Measurements from ENCODE around the gene RGS3.

GRCh38 chr9:113536483-113537228 is 73.1 kb downstream of the RGS3 start:
- TF ChIP-seq ZNF512 (CRISPR knock-in tag; IDR thresholded peaks at IDR 0.05; ENCODE audit: borderline replicate concordance) = no peak
- TF ChIP-seq, protein P1, sequence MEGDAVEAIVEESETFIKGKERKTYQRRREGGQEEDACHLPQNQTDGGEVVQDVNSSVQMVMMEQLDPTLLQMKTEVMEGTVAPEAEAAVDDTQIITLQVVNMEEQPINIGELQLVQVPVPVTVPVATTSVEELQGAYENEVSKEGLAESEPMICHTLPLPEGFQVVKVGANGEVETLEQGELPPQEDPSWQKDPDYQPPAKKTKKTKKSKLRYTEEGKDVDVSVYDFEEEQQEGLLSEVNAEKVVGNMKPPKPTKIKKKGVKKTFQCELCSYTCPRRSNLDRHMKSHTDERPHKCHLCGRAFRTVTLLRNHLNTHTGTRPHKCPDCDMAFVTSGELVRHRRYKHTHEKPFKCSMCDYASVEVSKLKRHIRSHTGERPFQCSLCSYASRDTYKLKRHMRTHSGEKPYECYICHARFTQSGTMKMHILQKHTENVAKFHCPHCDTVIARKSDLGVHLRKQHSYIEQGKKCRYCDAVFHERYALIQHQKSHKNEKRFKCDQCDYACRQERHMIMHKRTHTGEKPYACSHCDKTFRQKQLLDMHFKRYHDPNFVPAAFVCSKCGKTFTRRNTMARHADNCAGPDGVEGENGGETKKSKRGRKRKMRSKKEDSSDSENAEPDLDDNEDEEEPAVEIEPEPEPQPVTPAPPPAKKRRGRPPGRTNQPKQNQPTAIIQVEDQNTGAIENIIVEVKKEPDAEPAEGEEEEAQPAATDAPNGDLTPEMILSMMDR (IDR thresholded peaks at IDR 0.05) = no peak
- no peak for TF ChIP-seq ZNF263 (CRISPR knock-in tag; IDR thresholded peaks at IDR 0.05; ENCODE audit: low read depth)
- no peak for TF ChIP-seq TEAD4 (CRISPR knock-in tag; IDR thresholded peaks at IDR 0.05)
- TF ChIP-seq, protein P2, sequence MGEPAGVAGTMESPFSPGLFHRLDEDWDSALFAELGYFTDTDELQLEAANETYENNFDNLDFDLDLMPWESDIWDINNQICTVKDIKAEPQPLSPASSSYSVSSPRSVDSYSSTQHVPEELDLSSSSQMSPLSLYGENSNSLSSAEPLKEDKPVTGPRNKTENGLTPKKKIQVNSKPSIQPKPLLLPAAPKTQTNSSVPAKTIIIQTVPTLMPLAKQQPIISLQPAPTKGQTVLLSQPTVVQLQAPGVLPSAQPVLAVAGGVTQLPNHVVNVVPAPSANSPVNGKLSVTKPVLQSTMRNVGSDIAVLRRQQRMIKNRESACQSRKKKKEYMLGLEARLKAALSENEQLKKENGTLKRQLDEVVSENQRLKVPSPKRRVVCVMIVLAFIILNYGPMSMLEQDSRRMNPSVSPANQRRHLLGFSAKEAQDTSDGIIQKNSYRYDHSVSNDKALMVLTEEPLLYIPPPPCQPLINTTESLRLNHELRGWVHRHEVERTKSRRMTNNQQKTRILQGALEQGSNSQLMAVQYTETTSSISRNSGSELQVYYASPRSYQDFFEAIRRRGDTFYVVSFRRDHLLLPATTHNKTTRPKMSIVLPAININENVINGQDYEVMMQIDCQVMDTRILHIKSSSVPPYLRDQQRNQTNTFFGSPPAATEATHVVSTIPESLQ (CRISPR knock-in tag; IDR thresholded peaks at IDR 0.05) = no peak
- TF ChIP-seq, protein P3, sequence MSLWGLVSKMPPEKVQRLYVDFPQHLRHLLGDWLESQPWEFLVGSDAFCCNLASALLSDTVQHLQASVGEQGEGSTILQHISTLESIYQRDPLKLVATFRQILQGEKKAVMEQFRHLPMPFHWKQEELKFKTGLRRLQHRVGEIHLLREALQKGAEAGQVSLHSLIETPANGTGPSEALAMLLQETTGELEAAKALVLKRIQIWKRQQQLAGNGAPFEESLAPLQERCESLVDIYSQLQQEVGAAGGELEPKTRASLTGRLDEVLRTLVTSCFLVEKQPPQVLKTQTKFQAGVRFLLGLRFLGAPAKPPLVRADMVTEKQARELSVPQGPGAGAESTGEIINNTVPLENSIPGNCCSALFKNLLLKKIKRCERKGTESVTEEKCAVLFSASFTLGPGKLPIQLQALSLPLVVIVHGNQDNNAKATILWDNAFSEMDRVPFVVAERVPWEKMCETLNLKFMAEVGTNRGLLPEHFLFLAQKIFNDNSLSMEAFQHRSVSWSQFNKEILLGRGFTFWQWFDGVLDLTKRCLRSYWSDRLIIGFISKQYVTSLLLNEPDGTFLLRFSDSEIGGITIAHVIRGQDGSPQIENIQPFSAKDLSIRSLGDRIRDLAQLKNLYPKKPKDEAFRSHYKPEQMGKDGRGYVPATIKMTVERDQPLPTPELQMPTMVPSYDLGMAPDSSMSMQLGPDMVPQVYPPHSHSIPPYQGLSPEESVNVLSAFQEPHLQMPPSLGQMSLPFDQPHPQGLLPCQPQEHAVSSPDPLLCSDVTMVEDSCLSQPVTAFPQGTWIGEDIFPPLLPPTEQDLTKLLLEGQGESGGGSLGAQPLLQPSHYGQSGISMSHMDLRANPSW (CRISPR knock-in tag; conservative IDR thresholded peaks at IDR 0.05; ENCODE audit: low read depth) = no peak
- TF ChIP-seq, protein P4, sequence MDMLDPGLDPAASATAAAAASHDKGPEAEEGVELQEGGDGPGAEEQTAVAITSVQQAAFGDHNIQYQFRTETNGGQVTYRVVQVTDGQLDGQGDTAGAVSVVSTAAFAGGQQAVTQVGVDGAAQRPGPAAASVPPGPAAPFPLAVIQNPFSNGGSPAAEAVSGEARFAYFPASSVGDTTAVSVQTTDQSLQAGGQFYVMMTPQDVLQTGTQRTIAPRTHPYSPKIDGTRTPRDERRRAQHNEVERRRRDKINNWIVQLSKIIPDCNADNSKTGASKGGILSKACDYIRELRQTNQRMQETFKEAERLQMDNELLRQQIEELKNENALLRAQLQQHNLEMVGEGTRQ (CRISPR knock-in tag; IDR thresholded peaks at IDR 0.05) = no peak
- TF ChIP-seq MYBL2 (CRISPR knock-in tag; IDR thresholded peaks at IDR 0.05) = no peak
- no peak for TF ChIP-seq ATF3 (CRISPR knock-in tag; conservative IDR thresholded peaks at IDR 0.05)
- no peak for TF ChIP-seq SP1 (CRISPR knock-in tag; conservative IDR thresholded peaks at IDR 0.05)
- no peak for TF ChIP-seq ESRRA (CRISPR knock-in tag; IDR thresholded peaks at IDR 0.05; ENCODE audit: borderline replicate concordance)
- no peak for TF ChIP-seq PRDM15 (CRISPR knock-in tag; IDR thresholded peaks at IDR 0.05)
- no peak for TF ChIP-seq E2F5 (CRISPR knock-in tag; IDR thresholded peaks at IDR 0.05)
- TF ChIP-seq, protein P5, sequence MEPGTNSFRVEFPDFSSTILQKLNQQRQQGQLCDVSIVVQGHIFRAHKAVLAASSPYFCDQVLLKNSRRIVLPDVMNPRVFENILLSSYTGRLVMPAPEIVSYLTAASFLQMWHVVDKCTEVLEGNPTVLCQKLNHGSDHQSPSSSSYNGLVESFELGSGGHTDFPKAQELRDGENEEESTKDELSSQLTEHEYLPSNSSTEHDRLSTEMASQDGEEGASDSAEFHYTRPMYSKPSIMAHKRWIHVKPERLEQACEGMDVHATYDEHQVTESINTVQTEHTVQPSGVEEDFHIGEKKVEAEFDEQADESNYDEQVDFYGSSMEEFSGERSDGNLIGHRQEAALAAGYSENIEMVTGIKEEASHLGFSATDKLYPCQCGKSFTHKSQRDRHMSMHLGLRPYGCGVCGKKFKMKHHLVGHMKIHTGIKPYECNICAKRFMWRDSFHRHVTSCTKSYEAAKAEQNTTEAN (CRISPR knock-in tag; IDR thresholded peaks at IDR 0.05) = no peak
